Esophagus muscularis mucosa (tissue), 4 donors: ENCODE results near the gene GLRA3. TPM values are rescaled to one million over a fixed set of nuclear protein-coding genes. Genes with fewer than 3 reads are reported as not detected.

Experiments
- DNase-seq: peaks from one replicate; pipeline ENCODE4 v3.0.0-alpha.2; 2017; ENCODE audit errors: extremely low spot score
- H3K27ac ChIP-seq, 4 donors: fragments of 200-600 bp; sonication (generic); replicated peaks in 1 of 4; 1 replicate in 3 of 4; 2 replicates in 1 of 4; pipeline ENCODE4 v1.5.1; 2016 to 2019; ENCODE audit warnings: mild to moderate bottlenecking in 1 of 4
- H3K27me3 ChIP-seq, 4 donors: fragments of 200-600 bp; sonication (generic); one replicate each; pipeline versions ENCODE4 v1.5.1 to v1.6.0; 2016 to 2019
- H3K36me3 ChIP-seq, 4 donors: fragments of 200-600 bp; sonication (generic); one replicate each; pipeline ENCODE4 v1.5.1; 2016 to 2019
- H3K4me1 ChIP-seq, 4 donors: fragments of 200-600 bp; sonication (generic); one replicate each; pipeline ENCODE4 v1.5.1; 2016 to 2019
- H3K4me3 ChIP-seq, 4 donors: fragments of 200-600 bp; sonication (generic); 1 replicate in 2 of 4; 2 replicates in 2 of 4; pipeline ENCODE4 v1.5.1; 2016 to 2019; ENCODE audit warnings: mild to moderate bottlenecking in 4 of 4, moderate library complexity in 1 of 4
- H3K9me3 ChIP-seq, 4 donors: fragments of 200-600 bp; sonication (generic); 1 replicate in 3 of 4; 2 replicates in 1 of 4; pipeline ENCODE4 v1.5.1; 2016 to 2019
- CTCF ChIP-seq, 3 experiments: fragments of 200-600 bp in 2 of 3; fragments of 450-650 bp in 1 of 3; sonication (generic) in 2 of 3; IDR thresholded peaks; one replicate each; pipeline ENCODE4 v1.5.1; 2017 to 2019; ENCODE audit warnings: antibody characterized with exemption in 3 of 3, mild to moderate bottlenecking in 2 of 3, moderate library complexity in 1 of 3
- EP300 ChIP-seq: sonication (generic); formaldehyde crosslinking; IDR thresholded peaks from one replicate; pipeline ENCODE4 v1.6.1; 2017; ENCODE audit warnings: antibody characterized with exemption
- POLR2A ChIP-seq: fragments of 450-650 bp; IDR thresholded peaks from one replicate; pipeline ENCODE4 v1.6.1; 2017; ENCODE audit warnings: antibody characterized with exemption, moderate library complexity, mild to moderate bottlenecking, low read depth
- POLR2AphosphoS5 ChIP-seq, 2 donors: sonication (generic); formaldehyde crosslinking; IDR thresholded peaks; one replicate each; pipeline ENCODE4 v1.6.1; 2017; ENCODE audit warnings: antibody characterized with exemption in 2 of 2
- WGBS: methylation state at CpG from one replicate; pipeline ENCODE4 v1.1.5; 2018; 5-methylcytosine and 5-hydroxymethylcytosine counted together
- intact Hi-C: fragments of 100-400 bp; cut with DNase I; formaldehyde crosslinking; loops from one replicate; pipeline ENCODE4 v1.15.1; 2023
- total RNA-seq, 4 donors: library from RNA; depleted of rRNA; stranded (reverse); fragments of >200 nt; gene quantifications; one replicate each; pipeline versions ENCODE4 v1.1.0 to v1.2.1, GENCODE V29; 2016

GLRA3 gene
- total RNA-seq, 4 donors from 2014 or later = under 0.01 to 0.39 (median 0.11) TPM; not detected in 1

GRCh38 chr4:174669270-174669669 is 159.8 kb downstream of the GLRA3 start:
- Histone ChIP-seq H3K9me3 (no peaks in the 10 kb centered on the region), H3K36me3 (no peaks in the 10 kb centered on the region), H3K4me1 (no peaks in the 10 kb centered on the region), H3K4me3 (no peak overlapping the region), H3K27me3 (no peaks in the 10 kb centered on the region), H3K27ac (no peak overlapping the region)
- TF ChIP-seq EP300 = no peak
- TF ChIP-seq POLR2AphosphoS5 (IDR thresholded peaks at IDR 0.05) = no peak
- no peak for TF ChIP-seq POLR2A
- TF ChIP-seq CTCF (IDR thresholded peaks at IDR 0.05) = no peak
- DNase-seq = no peak
- 86% methylated on average over 3 of the region's 3 CpGs for WGBS
- intact Hi-C loops = no loop called here

- TF ChIP-seq CTCF (IDR thresholded peaks at IDR 0.05) = no peak
- TF ChIP-seq EP300 = no peak
- TF ChIP-seq POLR2AphosphoS5 (IDR thresholded peaks at IDR 0.05) = no peak
- Histone ChIP-seq H3K36me3 (no peaks in the 10 kb centered on the region), H3K4me1 (no peaks in the 10 kb centered on the region), H3K4me3 (no peak overlapping the region), H3K27ac (no peak overlapping the region), H3K27me3 (no peaks in the 10 kb centered on the region), H3K9me3 (no peaks in the 10 kb centered on the region)
- intact Hi-C loops = no loop called here
- DNase-seq = no peak
Measured at GRCh38 chr4:174665799-174666198, 163.2 kb downstream of the GLRA3 start.

- H3K9me3 ChIP-seq = no peaks in the 10 kb centered on the region
- H3K27me3 ChIP-seq = no peaks in the 10 kb centered on the region
- TF ChIP-seq POLR2A (no peak), POLR2AphosphoS5 (IDR thresholded peaks at IDR 0.05) (no peak), CTCF (IDR thresholded peaks at IDR 0.05) (no peak), EP300 (no peak)
- no peak overlapping the region for H3K27ac ChIP-seq
- H3K4me1 ChIP-seq = no peaks in the 10 kb centered on the region
- WGBS = 79% methylated on average over 2 of the region's 2 CpGs
- intact Hi-C loops = no loop called here
- no peak for DNase-seq
- no peaks in the 10 kb centered on the region for H3K36me3 ChIP-seq
- H3K4me3 ChIP-seq = no peak overlapping the region
Measured at GRCh38 chr4:174663216-174663615, 165.8 kb downstream of the GLRA3 start.

- H3K36me3 ChIP-seq = no peaks in the 10 kb centered on the region
- TF ChIP-seq POLR2A (no peak), CTCF (IDR thresholded peaks at IDR 0.05) (no peak), POLR2AphosphoS5 (IDR thresholded peaks at IDR 0.05) (no peak), EP300 (no peak)
- no peaks in the 10 kb centered on the region for H3K4me1 ChIP-seq
- WGBS = 79% methylated on average over 3 of the region's 3 CpGs
- no peaks in the 10 kb centered on the region for H3K27me3 ChIP-seq
- no peaks in the 10 kb centered on the region for H3K9me3 ChIP-seq
- DNase-seq = no peak
- H3K4me3 ChIP-seq = no peak overlapping the region
- intact Hi-C loops = no loop called here
- H3K27ac ChIP-seq = no peak overlapping the region
Measured at GRCh38 chr4:174658246-174658645, 170.8 kb downstream of the GLRA3 start.

GRCh38 chr4:174657472-174657871 is 171.6 kb downstream of the GLRA3 start:
- Histone ChIP-seq H3K36me3 (no peaks in the 10 kb centered on the region), H3K9me3 (no peaks in the 10 kb centered on the region), H3K4me3 (no peak overlapping the region)

More at GRCh38 chr4:174657472-174657871, 171.6 kb downstream of the GLRA3 start:
- TF ChIP-seq POLR2A (no peak), EP300 (no peak), POLR2AphosphoS5 (IDR thresholded peaks at IDR 0.05) (no peak), CTCF (IDR thresholded peaks at IDR 0.05) (no peak)
- intact Hi-C loops = no loop called here
- 90% methylated on average over 6 of the region's 6 CpGs for WGBS
- H3K27me3 ChIP-seq = no peaks in the 10 kb centered on the region
- H3K4me1 ChIP-seq = no peaks in the 10 kb centered on the region
- DNase-seq = no peak
- H3K27ac ChIP-seq = no peak overlapping the region
